Astrocyte of the spinal cord (primary cell): ENCODE results near the gene PPT2.

Experiments used
- DNase-seq: peaks from one replicate; pipeline ENCODE4 v3.0.0; 2011; ENCODE audit warnings: low read depth, low spot score
- H3K4me3 ChIP-seq: 2 replicates; pipeline ENCODE4 v1.5.1; 2011; ENCODE audit warnings: low read depth, mild to moderate bottlenecking, low read length, moderate library complexity
- CTCF ChIP-seq: IDR thresholded peaks from 2 replicates; pipeline ENCODE4 v1.5.1; 2012; ENCODE audit warnings: low read depth, mild to moderate bottlenecking, low read length, inconsistent platforms
- in situ Hi-C: cut with HindIII; loops from 2 replicates; pipeline ENCODE4 v1.10.0; 2017; ENCODE audit warnings: low sequenced_read_pairs

Gene PPT2

GRCh38 chr6:32163559-32164258, 9.8 kb downstream of the PPT2 start:
- in situ Hi-C loops, result no loop called here

GRCh38 chr6:32164295-32164694, 10.4 kb downstream of the PPT2 start, which contains the start of gene EGFL8:
Gene EGFL8, plus strand, starts transcription at chr6:32164595. Its CDS starts 1,571 bp downstream, at chr6:32166166.
- no peak within 1 kb of the TSS for H3K4me3 ChIP-seq
- in situ Hi-C loops, result no loop called here
- DNase-seq, result no peak
- no peak for TF ChIP-seq CTCF

More at GRCh38 chr6:32163559-32164258, 9.8 kb downstream of the PPT2 start:
- TF ChIP-seq CTCF, result no peak
- H3K4me3 ChIP-seq, result no peak overlapping the region
- no peak for DNase-seq

- in situ Hi-C loops, result no loop called here
- TF ChIP-seq CTCF, result no peak
- no peak for DNase-seq
- no peak overlapping the region for H3K4me3 ChIP-seq
These were observed 12.6 kb downstream of the PPT2 start for GRCh38 chr6:32166411-32167061.

GRCh38 chr6:32167154-32167760, 13.3 kb downstream of the PPT2 start:
- no peak for DNase-seq
- in situ Hi-C loops, result no loop called here
- no peak for TF ChIP-seq CTCF
- no peak overlapping the region for H3K4me3 ChIP-seq

GRCh38 chr6:32167761-32168262, 13.9 kb downstream of the PPT2 start:
- no peak overlapping the region for H3K4me3 ChIP-seq
- TF ChIP-seq CTCF, result no peak
- in situ Hi-C loops, result no loop called here

GRCh38 chr6:32168350-32168749, 14.4 kb downstream of the PPT2 start:
- in situ Hi-C loops, result no loop called here

More at GRCh38 chr6:32167761-32168262, 13.9 kb downstream of the PPT2 start:
- no peak for DNase-seq

More at GRCh38 chr6:32168350-32168749, 14.4 kb downstream of the PPT2 start:
- TF ChIP-seq CTCF, result no peak
- DNase-seq, result no peak
- no peak overlapping the region for H3K4me3 ChIP-seq
